Keratinocyte (primary cell): Measurements from ENCODE around the gene NOL9. TPM values are rescaled to one million over a fixed set of nuclear protein-coding genes. Genes with fewer than 3 reads are reported as not detected.

Experiments
- DNase-seq: peaks from one replicate; pipeline ENCODE4 v3.0.0-alpha.2; 2011; ENCODE audit warnings: low read depth, missing footprints, low spot score
- FAIRE-seq: peaks from 2 replicates; lab custom pipeline; 2011; peaks lifted over from hg19 to GRCh38; lab: Jason Lieb, UNC
- H2AFZ ChIP-seq: 2 replicates; pipeline ENCODE4 v1.6.0; 2012; ENCODE audit warnings: low read length, control low read depth, inconsistent platforms; ENCODE audit not compliant: control insufficient read depth
- H3K27ac ChIP-seq: 2 replicates; pipeline ENCODE4 v1.5.1; 2011; ENCODE audit warnings: low read length; ENCODE audit not compliant: control insufficient read depth, insufficient read depth
- H3K27me3 ChIP-seq: 3 replicates; pipeline ENCODE4 v1.6.0; 2011; ENCODE audit warnings: low read length; ENCODE audit not compliant: control insufficient read depth, insufficient read depth; ENCODE audit errors: extremely low read depth
- H3K36me3 ChIP-seq, 2 experiments: 2 replicates in 1 of 2; 3 replicates in 1 of 2; pipeline ENCODE4 v1.5.1; 2011; ENCODE audit warnings: low read length in 2 of 2, mild to moderate bottlenecking in 1 of 2; ENCODE audit not compliant: control insufficient read depth in 2 of 2, insufficient read depth in 2 of 2; ENCODE audit errors: extremely low read depth in 1 of 2
- H3K4me1 ChIP-seq: 3 replicates; pipeline ENCODE4 v1.5.1; 2011; ENCODE audit warnings: low read length; ENCODE audit not compliant: control insufficient read depth, insufficient read depth; ENCODE audit errors: extremely low read depth
- H3K4me2 ChIP-seq: 3 replicates; pipeline ENCODE4 v1.6.0; 2011; ENCODE audit warnings: low read depth, low read length; ENCODE audit not compliant: control insufficient read depth, insufficient read depth; ENCODE audit errors: extremely low read depth
- H3K4me3 ChIP-seq, 3 experiments: fragments of 200-600 bp in 1 of 3; sonication (generic) in 1 of 3; 2 replicates in 2 of 3; 3 replicates in 1 of 3; pipeline ENCODE4 v1.5.1; 2011 to 2016; ENCODE audit warnings: low read length in 3 of 3, mild to moderate bottlenecking in 3 of 3, control low read depth in 2 of 3, inconsistent platforms in 1 of 3, low read depth in 1 of 3, mixed read lengths in 1 of 3, mixed run types in 1 of 3, moderate library complexity in 1 of 3; ENCODE audit not compliant: control insufficient read depth in 2 of 3, insufficient read depth in 2 of 3; ENCODE audit errors: extremely low read depth in 1 of 3
- H3K79me2 ChIP-seq: 2 replicates; pipeline ENCODE4 v1.6.0; 2012; ENCODE audit warnings: low read length; ENCODE audit not compliant: control insufficient read depth, insufficient read depth
- H3K9ac ChIP-seq: 3 replicates; pipeline ENCODE4 v1.6.0; 2011; ENCODE audit warnings: low read length; ENCODE audit not compliant: control insufficient read depth, insufficient read depth; ENCODE audit errors: extremely low read depth
- H3K9me1 ChIP-seq: 3 replicates; pipeline ENCODE4 v1.6.0; 2011; ENCODE audit warnings: low read length; ENCODE audit not compliant: control insufficient read depth, insufficient read depth; ENCODE audit errors: extremely low read depth
- H3K9me3 ChIP-seq: 2 replicates; pipeline ENCODE4 v1.5.1; 2012; ENCODE audit warnings: low read depth, low read length; ENCODE audit not compliant: control insufficient read depth
- H4K20me1 ChIP-seq: 3 replicates; pipeline ENCODE4 v1.6.0; 2011; ENCODE audit warnings: low read length; ENCODE audit not compliant: control insufficient read depth, insufficient read depth; ENCODE audit errors: extremely low read depth
- CTCF ChIP-seq, 3 experiments: IDR thresholded peaks in 1 of 3; conservative IDR thresholded peaks in 1 of 3; optimal IDR thresholded peaks in 1 of 3; 2 replicates in 2 of 3; 3 replicates in 1 of 3; pipeline versions ENCODE3 to v1.5.1; 2011; ENCODE audit warnings: low read length in 3 of 3, mild to moderate bottlenecking in 3 of 3, moderate library complexity in 2 of 3, control low read depth in 1 of 3, inconsistent platforms in 1 of 3; ENCODE audit not compliant: insufficient read depth in 2 of 3; ENCODE audit errors: extremely low read depth in 1 of 3
- EZH2 ChIP-seq: IDR thresholded peaks from one replicate; pipeline ENCODE4 v1.6.1; 2012; ENCODE audit warnings: inconsistent platforms, mild to moderate bottlenecking, low read length, moderate library complexity
- dilution Hi-C: fragments of 300-500 bp; cut with MboI; formaldehyde crosslinking; loops from one replicate; pipeline ENCODE4 v1.7.0; 2020; ENCODE audit warnings: low sequenced_read_pairs; ENCODE audit not compliant: extremely low pct_ligation_motif_present
- polyA plus RNA-seq, 5 experiments: library from polyadenylated mRNA; depleted of rRNA in 3 of 5; stranded (reverse) in 3 of 5; stranded (forward) in 1 of 5; unstranded in 1 of 5; fragments of >200 nt; gene quantifications; 1 replicate in 1 of 5; 2 replicates in 3 of 5; 3 replicates in 1 of 5; pipeline versions ENCODE4 v1.2.1 to v1.2.3, GENCODE V29; 2011 to 2012; ENCODE audit warnings: missing spikeins in 2 of 5, low read depth in 1 of 5, low replicate concordance in 1 of 5

The NOL9 gene
- polyA plus RNA-seq, 1 donor (not counting 4 experiments of a cell fraction or from before 2014, with no cell fraction given): 24.6 TPM

DNA sequence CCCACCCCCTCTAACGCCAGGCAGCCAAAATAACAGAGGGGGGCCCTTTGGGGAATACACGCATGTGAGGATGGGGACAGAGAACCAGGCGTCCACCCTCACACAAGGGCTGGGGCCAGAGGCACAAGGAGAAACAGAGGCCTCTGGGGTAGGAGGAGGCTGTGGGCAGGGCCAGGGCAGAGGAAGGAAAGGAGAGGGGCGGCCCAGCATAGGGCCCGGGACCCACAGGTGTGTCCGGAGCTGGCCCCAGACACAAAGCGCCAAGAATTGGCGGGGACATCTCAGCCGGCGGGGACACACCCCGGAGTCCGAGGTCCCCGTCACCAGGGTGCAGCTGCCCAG is 69.5 kb downstream of the NOL9 start:
- H3K27me3 ChIP-seq: no peaks in the 10 kb centered on the region
- peak overlapping the region; percentile 38 to 67 (median 44) for H3K4me3 ChIP-seq
- DNase-seq (no peak), FAIRE-seq (no peak)
- H3K4me1 ChIP-seq: peaks cover 42% of the 10 kb centered on the region
- H2AFZ ChIP-seq: no peak overlapping the region
- dilution Hi-C loops: no loop called here
- peaks cover 7 to 29% of the 10 kb centered on the region in 2 experiments for H3K36me3 ChIP-seq
- H3K4me2 ChIP-seq: peak overlapping the region; percentile 66
- H4K20me1 ChIP-seq: no peaks in the 10 kb centered on the region
- H3K79me2 ChIP-seq: peaks cover 30% of the 10 kb centered on the region
- no peak for TF ChIP-seq EZH2
- no peak for TF ChIP-seq CTCF (optimal IDR thresholded peaks at IDR 0.05 in 1 of 3, IDR thresholded peaks at IDR 0.05 in 1 of 3, conservative IDR thresholded peaks at IDR 0.05 in 1 of 3; ENCODE audit: extremely low read depth in 1 of 3, insufficient read depth in 2 of 3, low read length in 3 of 3)
- H3K9me3 ChIP-seq: no peaks in the 10 kb centered on the region
- peak overlapping the region; percentile 61 for H3K9ac ChIP-seq
- no peak overlapping the region for H3K27ac ChIP-seq
- H3K9me1 ChIP-seq: no peaks in the 10 kb centered on the region

GRCh38 chr1:6483761-6484117 is 70.6 kb downstream of the NOL9 start:
- Histone ChIP-seq H3K79me2 (peaks cover 30% of the 10 kb centered on the region), H2AFZ (no peak overlapping the region), H3K9me1 (no peaks in the 10 kb centered on the region), H3K9ac (no peak overlapping the region), H3K27ac (no peak overlapping the region), H3K27me3 (no peaks in the 10 kb centered on the region), H4K20me1 (no peaks in the 10 kb centered on the region), H3K4me3 (no peak overlapping the region), H3K4me1 (peaks cover 36% of the 10 kb centered on the region), H3K4me2 (no peak overlapping the region), H3K36me3 (peaks cover 10 to 29% of the 10 kb centered on the region in 2 experiments), H3K9me3 (no peaks in the 10 kb centered on the region)
- dilution Hi-C loops: no loop called here
- FAIRE-seq: no peak
- no peak for DNase-seq
- TF ChIP-seq CTCF (optimal IDR thresholded peaks at IDR 0.05 in 1 of 3, IDR thresholded peaks at IDR 0.05 in 1 of 3, conservative IDR thresholded peaks at IDR 0.05 in 1 of 3; ENCODE audit: extremely low read depth in 1 of 3, insufficient read depth in 2 of 3, low read length in 3 of 3) (no peak), EZH2 (no peak)
